Neural cell (in vitro differentiated cells): ENCODE data around the gene UBE2E1.

Experiments used
- EP300 ChIP-seq: fragments of 450-650 bp; conservative IDR thresholded peaks from 2 replicates; pipeline ENCODE4 v1.6.1; 2014; ENCODE audit warnings: antibody characterized with exemption, mild to moderate bottlenecking, moderate library complexity; ENCODE audit not compliant: poor library complexity, severe bottlenecking
- EZH2 ChIP-seq: fragments of 200-600, 300-800 bp; shearing (Covaris generic), sonication (generic); IDR thresholded peaks from 2 replicates; pipeline ENCODE4 v1.6.1; 2014; ENCODE audit warnings: antibody characterized with exemption, low read length, borderline replicate concordance, mild to moderate bottlenecking; ENCODE audit not compliant: insufficient read depth, poor library complexity, severe bottlenecking
- POLR2AphosphoS5 ChIP-seq: IDR thresholded peaks from 2 replicates; pipeline ENCODE4 v1.6.1; 2012
- TF ChIP-seq, protein P1 (sequence below): fragments of 450-650 bp; IDR thresholded peaks from 2 replicates; pipeline ENCODE4 v1.5.1; 2014; ENCODE audit warnings: antibody characterized with exemption, mild to moderate bottlenecking, moderate library complexity; ENCODE audit not compliant: poor library complexity, severe bottlenecking

- TF ChIP-seq, protein P1, sequence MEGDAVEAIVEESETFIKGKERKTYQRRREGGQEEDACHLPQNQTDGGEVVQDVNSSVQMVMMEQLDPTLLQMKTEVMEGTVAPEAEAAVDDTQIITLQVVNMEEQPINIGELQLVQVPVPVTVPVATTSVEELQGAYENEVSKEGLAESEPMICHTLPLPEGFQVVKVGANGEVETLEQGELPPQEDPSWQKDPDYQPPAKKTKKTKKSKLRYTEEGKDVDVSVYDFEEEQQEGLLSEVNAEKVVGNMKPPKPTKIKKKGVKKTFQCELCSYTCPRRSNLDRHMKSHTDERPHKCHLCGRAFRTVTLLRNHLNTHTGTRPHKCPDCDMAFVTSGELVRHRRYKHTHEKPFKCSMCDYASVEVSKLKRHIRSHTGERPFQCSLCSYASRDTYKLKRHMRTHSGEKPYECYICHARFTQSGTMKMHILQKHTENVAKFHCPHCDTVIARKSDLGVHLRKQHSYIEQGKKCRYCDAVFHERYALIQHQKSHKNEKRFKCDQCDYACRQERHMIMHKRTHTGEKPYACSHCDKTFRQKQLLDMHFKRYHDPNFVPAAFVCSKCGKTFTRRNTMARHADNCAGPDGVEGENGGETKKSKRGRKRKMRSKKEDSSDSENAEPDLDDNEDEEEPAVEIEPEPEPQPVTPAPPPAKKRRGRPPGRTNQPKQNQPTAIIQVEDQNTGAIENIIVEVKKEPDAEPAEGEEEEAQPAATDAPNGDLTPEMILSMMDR, result no peak
- TF ChIP-seq EP300 (no peak), POLR2AphosphoS5 (no peak), EZH2 (no peak)
These were observed 69.5 kb downstream of the UBE2E1 start for GRCh38 chr3:23875113-23875725.
